ENCODE results near the gene FAM53B. TPM values are rescaled to one million over a fixed set of nuclear protein-coding genes. Genes with fewer than 3 reads are reported as not detected.

Gene FAM53B
- total RNA-seq, 2 donors from 2014 or later: 17.1 to 21.1 TPM

DNA sequence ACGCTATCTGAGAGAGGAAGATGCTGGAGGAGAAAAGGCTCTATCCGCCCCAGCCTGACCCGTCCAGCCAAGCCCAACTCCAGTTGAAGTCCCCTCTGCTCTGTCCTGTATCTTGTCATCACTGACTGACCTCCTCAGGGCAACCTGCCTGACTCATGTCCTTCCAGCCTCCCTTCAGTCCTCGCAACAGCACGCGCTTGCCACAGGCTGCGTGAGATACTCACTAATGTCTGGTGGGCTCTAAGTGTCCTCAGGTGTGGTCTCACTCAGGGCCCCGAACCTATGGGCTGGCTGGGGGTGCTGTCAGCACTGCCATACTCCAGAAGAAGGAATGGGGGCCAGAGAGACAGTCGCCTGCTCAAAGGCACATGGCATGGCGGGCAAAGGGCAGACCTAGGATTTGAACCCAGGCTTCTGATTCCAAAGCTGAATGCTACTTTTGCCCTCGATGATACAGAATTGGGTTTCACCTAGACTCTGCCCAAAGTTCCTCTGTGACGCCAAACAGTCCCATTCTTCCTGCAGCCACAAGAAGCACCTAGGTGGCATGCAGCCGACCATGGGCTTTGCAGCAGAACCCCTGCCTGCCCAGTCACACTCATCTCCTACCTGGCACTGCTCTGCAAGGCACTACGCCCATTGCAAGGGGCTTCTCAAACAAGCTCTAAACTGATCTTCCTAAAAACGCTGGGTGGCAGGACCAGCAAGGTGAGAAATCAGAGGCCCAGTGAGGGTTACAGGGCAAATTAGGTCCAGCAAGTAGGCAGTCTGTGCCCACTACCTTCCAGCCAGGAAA is 8.5 kb downstream of the FAM53B start:
- DNase-seq (no peak), ATAC-seq (no peak)
- intact Hi-C loops (cut with DNase I): loop anchor here (10.0 kb wide), 1 partner anchor 111 kb away; no protein-coding TSS in a partner anchor
- WGBS, 2 donors: 91 to 93% methylated on average over 12 to 15 of the region's 15 CpGs
- TF ChIP-seq POLR2A (IDR thresholded peaks at IDR 0.05): no peak
- TF ChIP-seq, protein P1, sequence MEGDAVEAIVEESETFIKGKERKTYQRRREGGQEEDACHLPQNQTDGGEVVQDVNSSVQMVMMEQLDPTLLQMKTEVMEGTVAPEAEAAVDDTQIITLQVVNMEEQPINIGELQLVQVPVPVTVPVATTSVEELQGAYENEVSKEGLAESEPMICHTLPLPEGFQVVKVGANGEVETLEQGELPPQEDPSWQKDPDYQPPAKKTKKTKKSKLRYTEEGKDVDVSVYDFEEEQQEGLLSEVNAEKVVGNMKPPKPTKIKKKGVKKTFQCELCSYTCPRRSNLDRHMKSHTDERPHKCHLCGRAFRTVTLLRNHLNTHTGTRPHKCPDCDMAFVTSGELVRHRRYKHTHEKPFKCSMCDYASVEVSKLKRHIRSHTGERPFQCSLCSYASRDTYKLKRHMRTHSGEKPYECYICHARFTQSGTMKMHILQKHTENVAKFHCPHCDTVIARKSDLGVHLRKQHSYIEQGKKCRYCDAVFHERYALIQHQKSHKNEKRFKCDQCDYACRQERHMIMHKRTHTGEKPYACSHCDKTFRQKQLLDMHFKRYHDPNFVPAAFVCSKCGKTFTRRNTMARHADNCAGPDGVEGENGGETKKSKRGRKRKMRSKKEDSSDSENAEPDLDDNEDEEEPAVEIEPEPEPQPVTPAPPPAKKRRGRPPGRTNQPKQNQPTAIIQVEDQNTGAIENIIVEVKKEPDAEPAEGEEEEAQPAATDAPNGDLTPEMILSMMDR (IDR thresholded peaks at IDR 0.05): no peak
- Histone ChIP-seq H3K27ac (peak overlapping the region in 3 of 4 donors; percentile 45 to 72 (median 72)), H3K4me3 (no peak overlapping the region), H3K4me1 (peaks cover 58% of the 10 kb centered on the region), H3K27me3 (no peaks in the 10 kb centered on the region), H3K36me3 (replicated peaks in 1 of 2; ENCODE audit: insufficient read depth in 1 of 2, low read depth in 2 of 2) (no peaks in the 10 kb centered on the region), H3K9me3 (no peaks in the 10 kb centered on the region)

DNA sequence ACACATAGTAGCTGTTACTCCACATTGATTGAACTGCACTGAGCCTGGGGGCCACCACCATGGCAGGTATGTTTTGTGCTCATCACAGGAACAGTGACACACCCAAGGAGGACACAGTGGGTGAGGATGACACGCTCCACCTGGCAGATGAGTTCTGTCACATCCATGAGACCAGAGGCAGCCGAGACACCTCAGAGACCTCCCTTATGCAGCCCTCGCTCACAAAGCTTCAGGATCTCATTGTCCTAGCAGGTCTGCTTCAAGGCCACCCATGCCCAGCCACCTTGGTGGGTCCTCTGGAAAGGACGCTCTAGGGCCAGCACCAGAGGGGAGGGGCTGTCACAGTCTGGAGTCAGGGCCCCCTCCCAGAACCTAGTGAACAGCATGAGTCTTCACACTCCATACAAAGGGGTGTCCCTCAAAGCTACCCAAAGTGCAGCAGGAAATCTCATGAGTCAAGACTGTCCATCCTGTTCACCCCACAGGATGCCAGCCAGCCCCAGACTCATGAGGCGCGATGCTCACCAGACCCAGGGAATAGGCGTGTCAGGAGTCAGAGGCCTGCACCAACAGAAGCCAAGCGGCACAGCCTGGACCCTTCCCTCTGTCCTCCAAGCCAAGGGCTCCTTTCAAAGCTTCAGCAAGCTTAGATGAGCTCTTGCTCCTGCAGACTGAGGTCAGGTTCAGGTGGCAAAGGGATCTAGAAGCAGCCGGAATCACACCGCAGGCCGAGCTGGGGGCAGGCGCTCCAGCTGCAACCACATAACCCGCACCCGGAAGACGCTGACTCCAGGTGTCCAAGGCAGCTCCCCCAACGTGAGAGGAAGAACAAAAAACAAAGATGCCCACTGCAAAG is 9.6 kb downstream of the FAM53B start:
- H3K4me3 ChIP-seq: no peak overlapping the region
- no peaks in the 10 kb centered on the region for H3K9me3 ChIP-seq
- ATAC-seq (no peak), DNase-seq (no peak)
- H3K4me1 ChIP-seq: peaks cover 53% of the 10 kb centered on the region
- 89 to 91% methylated on average over 6 to 16 of the region's 16 CpGs for WGBS, 2 donors
- TF ChIP-seq, protein P1 (IDR thresholded peaks at IDR 0.05): no peak
- TF ChIP-seq POLR2A (IDR thresholded peaks at IDR 0.05): no peak
- H3K27me3 ChIP-seq: no peaks in the 10 kb centered on the region
- intact Hi-C loops (cut with DNase I): loop anchor here (5.0 to 10.0 kb wide), 2 partner anchors 110 to 197 kb away; no protein-coding TSS in a partner anchor
- H3K27ac ChIP-seq: no peak overlapping the region
- no peaks in the 10 kb centered on the region for H3K36me3 ChIP-seq (replicated peaks in 1 of 2; ENCODE audit: insufficient read depth in 1 of 2, low read depth in 2 of 2)

DNA sequence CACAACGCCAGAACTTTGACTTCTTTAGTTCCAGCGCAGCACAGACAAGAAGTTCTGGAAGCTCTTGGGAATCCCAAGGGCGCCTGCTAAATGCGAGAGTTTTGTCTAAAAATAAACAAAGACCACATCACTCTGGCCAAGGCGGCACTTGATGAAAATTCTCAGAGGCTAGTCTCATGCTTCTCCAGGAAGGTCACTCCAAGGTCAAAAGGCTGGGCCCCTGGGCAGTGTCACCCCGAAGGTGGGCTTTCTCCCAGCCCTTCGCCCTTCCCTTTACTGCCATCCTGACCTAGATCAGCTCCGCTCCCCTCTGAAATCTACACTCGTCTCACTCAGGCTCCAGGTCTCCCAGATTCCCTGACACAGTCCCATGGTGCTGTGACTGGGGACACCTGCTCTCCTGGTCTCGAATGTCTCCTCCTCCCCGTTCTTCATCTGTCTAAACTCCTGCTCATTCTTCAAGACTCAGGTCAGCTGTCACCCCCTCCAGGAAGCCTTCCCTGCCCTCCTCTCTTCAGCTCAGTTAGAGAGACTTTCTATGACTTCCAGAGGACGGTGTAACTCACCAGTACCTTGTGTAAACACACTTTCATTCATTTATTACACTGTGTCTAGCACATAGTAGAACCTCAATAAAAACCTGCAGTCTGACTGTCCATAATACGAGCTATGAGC is 10.5 kb downstream of the FAM53B start:
- ATAC-seq: no peak
- 81% methylated on average over 13 of the region's 13 CpGs for WGBS, 2 donors
- Histone ChIP-seq H3K4me1 (peaks cover 45% of the 10 kb centered on the region), H3K36me3 (replicated peaks in 1 of 2; ENCODE audit: insufficient read depth in 1 of 2, low read depth in 2 of 2) (no peaks in the 10 kb centered on the region), H3K4me3 (no peak overlapping the region), H3K27me3 (no peaks in the 10 kb centered on the region), H3K27ac (no peak overlapping the region), H3K9me3 (no peaks in the 10 kb centered on the region)
- intact Hi-C loops (cut with DNase I): loop anchor here (5.0 to 10.0 kb wide), 2 partner anchors 109 to 196 kb away; no protein-coding TSS in a partner anchor
- TF ChIP-seq POLR2A (IDR thresholded peaks at IDR 0.05): no peak
- TF ChIP-seq, protein P1 (IDR thresholded peaks at IDR 0.05): no peak
- no peak for DNase-seq

DNA sequence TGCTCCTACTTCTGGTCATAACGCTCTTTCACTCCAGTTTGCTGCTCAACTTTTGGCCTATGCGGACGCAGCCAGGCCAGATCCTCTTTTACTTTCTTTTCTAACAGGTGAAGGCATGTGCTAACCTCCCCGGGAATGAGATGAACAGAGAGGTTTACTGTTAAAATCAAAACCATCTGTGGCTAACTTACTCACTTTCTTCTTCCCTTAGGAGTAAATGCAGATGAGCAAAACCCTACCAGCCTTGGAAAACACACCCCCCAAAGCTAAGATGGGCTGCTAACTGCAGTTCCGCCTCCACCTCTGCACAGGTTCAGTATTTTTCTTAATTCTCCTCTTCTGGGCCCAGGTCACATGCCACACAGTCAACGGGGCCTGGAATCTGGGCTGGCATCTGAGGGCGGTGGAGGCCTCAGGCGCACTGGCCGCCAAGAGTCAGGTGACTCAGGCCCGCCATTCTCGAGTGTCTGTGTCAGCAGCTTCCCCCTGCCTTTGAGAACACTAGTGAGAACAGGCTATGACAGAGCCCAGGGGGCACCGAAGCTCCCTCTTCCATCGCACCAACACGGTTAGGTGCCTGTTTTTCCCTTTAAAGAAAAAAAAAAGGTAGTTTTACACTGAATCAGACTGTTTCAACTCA is 11.1 kb downstream of the FAM53B start:
- intact Hi-C loops (cut with DNase I): loop anchor here (5.0 to 10.0 kb wide), 2 partner anchors 108 to 196 kb away; no protein-coding TSS in a partner anchor
- H3K27me3 ChIP-seq: no peaks in the 10 kb centered on the region
- peak overlapping the region in 1 of 4 donors; percentile 11 for H3K27ac ChIP-seq
- H3K4me3 ChIP-seq: no peak overlapping the region
- DNase-seq (no peak), ATAC-seq (no peak)
- no peak for TF ChIP-seq POLR2A (IDR thresholded peaks at IDR 0.05)
- TF ChIP-seq, protein P1 (IDR thresholded peaks at IDR 0.05): no peak
- 80 to 85% methylated on average over 14 of the region's 14 CpGs for WGBS, 2 donors
- H3K36me3 ChIP-seq (replicated peaks in 1 of 2; ENCODE audit: insufficient read depth in 1 of 2, low read depth in 2 of 2): no peaks in the 10 kb centered on the region
- H3K4me1 ChIP-seq: peaks cover 40% of the 10 kb centered on the region
- no peaks in the 10 kb centered on the region for H3K9me3 ChIP-seq

All from body of pancreas (tissue), 4 donors.